ENCODE data around the gene P2RX4.
"Not testable (repeated sequence)": the region's sequence is repeated elsewhere in the genome, so short reads cannot be mapped to it uniquely, and the experiment has no call there.

The P2RX4 gene

DNA sequence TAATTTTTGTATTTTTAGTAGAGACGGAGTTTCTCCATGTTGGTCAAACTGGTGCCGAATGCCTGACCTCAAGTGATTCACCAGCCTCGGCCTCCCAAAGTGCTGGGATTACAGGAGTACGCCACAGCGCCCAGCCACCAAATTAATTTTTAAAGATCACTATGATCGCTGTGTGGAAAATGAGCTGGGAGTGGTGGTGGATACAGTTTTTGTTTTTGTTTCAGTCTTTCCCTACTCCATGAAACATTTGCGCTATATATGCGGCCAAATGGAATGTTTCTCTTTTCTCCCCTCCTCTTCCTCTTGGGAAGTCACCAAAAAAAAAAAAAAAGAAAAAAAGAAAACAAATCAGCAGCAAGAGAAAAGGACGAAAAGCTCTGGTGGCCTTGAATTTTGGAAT lies 20.8 kb upstream of the P2RX4 start:
- no peak for DNase-seq

GRCh38 chr12:121189619-121190155 lies 20.2 kb upstream of the P2RX4 start:
- DNase-seq, result no peak

- DNase-seq, result peak; percentile 98
Observed at GRCh38 chr12:121190523-121191031, 19.4 kb upstream of the P2RX4 start.

GRCh38 chr12:121191151-121191550 lies 18.8 kb upstream of the P2RX4 start:
- no peak for DNase-seq

- no peak for DNase-seq
Observed at GRCh38 chr12:121196902-121197301, 13.0 kb upstream of the P2RX4 start.

GRCh38 chr12:121198949-121199348 lies 11.0 kb upstream of the P2RX4 start:
- DNase-seq, result no peak

DNA sequence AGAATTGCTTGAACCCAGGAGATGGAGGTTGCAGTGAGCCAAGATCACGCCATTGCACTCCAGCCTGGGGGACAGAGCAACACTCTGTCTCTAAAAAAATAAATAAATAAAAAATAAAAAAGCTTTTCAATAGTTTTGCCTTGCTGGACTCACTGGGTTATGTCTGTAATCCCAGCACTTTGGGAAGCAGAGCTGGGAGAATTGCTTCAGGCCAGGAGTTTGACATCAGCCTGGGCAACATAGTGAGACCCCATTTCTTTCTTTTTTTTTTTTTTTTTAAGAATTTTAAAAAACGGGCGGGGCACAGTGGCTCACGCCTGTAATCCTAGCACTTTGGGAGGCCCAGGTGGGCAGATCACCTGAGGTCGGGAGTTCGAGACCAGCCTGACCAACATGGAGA lies 8.8 kb upstream of the P2RX4 start:
- not testable (repeated sequence) for DNase-seq

- DNase-seq, result no peak
Observed at GRCh38 chr12:121202407-121203355, 7.2 kb upstream of the P2RX4 start.

GRCh38 chr12:121203482-121203881 lies 6.4 kb upstream of the P2RX4 start:
- no peak for DNase-seq

DNA sequence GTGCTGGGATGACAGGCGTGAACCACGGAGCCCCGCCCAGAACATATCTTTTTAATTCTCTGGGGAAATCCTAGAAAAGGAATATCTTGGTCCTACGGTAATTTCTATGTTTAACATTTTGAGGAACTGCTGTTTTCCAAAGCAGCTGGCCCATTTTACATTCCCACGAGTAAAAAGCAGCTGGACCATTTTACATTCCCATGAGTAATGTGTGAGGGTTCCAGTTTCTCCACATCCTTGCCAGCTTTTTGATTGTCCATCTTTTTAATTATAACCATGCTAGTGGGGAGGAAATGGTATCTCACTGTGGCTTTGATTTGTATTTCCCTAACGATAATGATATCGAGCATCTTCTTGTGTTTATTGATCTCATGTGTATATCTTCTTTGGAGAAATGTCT lies 4.4 kb upstream of the P2RX4 start:
- peak; percentile 16 for DNase-seq

DNA sequence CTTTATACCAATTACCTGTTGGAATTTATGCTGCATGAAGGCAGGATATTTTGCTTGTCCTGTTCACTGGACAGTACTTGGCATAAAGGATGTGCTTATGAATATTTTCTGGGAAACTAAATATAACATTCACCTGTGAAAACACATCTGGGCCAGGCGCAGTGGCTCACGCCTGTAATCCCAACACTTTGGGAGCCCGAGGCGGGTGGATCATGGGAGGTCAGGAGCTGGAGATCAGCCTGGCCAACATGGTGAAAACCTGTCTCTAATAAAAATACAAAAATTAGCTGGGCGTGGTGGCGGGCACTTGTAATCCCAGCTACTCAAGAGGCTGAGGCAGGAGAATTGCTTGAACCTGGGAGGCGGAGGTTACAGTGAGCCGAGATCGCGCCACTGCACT lies 1.4 kb upstream of the P2RX4 start:
- not testable (repeated sequence) for DNase-seq

GRCh38 chr12:121209221-121209620 lies 708 bp upstream of the P2RX4 start:
- no peak for DNase-seq

- no peak for DNase-seq
Observed at GRCh38 chr12:121212875-121213274, 2.9 kb downstream of the P2RX4 start.

GRCh38 chr12:121214166-121214777 lies 4.3 kb downstream of the P2RX4 start:
- DNase-seq, result peak; percentile 87

DNA sequence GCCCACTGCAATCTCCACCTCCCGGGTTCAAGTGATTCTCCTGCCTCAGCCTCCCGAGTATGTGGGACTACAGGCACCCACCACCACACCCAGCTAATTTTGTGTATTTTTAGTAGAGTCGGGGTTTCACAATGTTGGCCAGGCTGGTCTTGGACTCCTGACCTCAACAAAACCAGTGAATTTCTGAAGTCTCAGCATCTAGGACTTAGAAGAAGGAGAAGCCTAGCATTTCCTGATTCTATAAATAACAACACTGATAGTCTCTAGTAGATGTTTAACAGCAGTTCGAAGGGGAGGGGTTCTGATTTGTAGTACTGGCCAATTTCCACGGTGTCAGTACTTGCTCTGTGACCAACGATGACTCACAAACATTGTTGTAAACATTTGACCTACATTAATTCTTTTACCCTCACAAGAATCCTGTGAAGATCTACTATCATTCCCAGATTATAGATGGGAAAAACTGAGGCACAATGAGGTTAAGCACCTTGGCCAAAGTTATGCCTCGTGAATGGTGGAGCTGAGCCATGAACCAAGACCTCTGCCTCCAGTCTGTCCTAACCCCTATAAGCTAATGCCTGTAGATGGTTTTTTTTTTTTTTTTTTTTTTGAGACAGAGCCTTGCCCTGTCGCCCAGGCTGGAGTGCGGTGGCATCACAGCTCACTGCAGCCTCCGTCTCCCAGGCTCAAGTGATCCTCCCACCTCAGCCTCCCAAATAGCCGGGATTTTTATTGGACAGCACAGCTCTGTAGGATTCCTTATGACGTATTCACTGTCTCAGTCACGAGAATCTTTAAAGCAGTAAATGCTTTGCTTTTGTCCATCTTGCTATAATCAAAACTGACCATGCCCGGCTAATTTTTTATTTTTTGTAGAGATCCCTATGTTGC lies 5.2 kb downstream of the P2RX4 start:
- peak; percentile 99 for DNase-seq

DNA sequence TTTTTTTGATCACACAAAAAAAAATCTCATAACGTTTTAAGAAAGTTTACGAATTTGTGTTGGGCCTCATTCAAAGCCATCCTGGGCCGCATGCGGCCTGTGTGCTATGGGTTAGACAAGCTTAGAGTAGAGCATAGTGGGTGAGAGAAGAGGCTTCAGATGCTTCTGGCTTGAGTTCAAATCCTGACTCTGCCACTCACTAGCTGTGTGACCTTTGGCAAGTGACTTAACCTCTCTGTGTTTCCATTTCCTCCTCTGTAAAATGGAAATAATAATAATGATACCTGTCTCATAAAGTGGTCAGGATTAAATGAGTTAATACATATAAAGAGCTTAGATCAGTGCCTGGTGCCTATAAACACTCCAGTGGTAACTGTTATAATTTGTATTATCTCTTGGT lies 6.2 kb downstream of the P2RX4 start:
- no peak for DNase-seq

- DNase-seq, result no peak
Observed at GRCh38 chr12:121217063-121217462, 7.1 kb downstream of the P2RX4 start.

DNA sequence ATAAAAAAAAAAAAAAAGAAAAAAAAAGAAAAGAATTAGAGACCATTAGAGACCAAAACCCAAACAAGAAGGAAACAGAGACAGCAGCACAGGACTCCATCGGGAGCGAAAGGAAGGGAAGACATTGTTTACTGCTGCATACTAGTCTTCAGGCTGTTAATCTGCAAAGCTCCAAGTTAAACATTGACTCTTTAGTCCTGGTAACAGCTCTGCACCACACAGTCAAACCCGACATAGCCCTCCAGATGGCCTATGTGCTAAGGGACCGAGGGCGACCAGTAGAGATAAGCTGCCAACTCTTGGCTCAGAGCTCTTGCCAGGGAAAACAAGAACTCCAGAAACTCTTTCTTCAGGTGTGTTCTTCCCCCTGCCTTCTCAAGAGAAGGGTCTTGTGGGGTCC lies 7.8 kb downstream of the P2RX4 start:
- no peak for DNase-seq

GRCh38 chr12:121218588-121219352 lies 8.8 kb downstream of the P2RX4 start:
- DNase-seq, result no peak

DNA sequence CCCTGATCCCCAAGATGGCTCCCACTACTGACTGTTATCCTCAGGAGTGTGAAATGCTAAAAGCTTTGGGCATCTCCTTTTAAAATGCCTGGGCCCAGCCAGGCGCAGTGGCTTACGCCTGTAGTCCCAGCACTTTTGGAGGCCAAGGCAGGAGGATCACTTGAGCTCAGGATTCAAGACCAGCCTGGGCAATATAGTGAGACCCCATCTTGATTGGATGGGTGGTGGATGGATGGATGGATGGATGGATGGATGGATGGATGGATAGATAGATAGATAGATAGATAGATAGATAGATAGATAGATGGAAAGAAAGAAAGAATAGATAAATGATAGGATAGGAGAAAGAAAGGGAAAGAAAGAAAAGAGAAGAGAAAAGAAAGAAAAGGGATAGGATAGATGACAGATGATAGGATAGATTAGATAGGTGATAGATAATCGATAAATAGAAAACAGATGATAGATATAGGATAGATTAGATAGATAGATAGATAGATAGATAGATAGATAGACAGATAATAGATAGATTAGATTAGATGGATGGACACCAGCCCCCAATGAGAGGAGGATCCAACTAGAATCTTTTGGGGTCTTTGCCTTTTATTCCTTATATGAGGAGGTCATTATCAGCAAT lies 9.5 kb downstream of the P2RX4 start:
- no peak for DNase-seq

- DNase-seq, result no peak
Observed at GRCh38 chr12:121222847-121223246, 12.9 kb downstream of the P2RX4 start.

Measured in HCEC 1CT (cell line).